ENCODE measurements around the gene CD2. TPM values are rescaled to one million over a fixed set of nuclear protein-coding genes. Genes with fewer than 3 reads are reported as not detected.
"Not testable (repeated sequence)": the region's sequence is repeated elsewhere in the genome, so short reads cannot be mapped to it uniquely, and the experiment has no call there.

Gene CD2
- total RNA-seq, 2 donors from 2014 or later, result 2.1 TPM; not detected in 1

DNA sequence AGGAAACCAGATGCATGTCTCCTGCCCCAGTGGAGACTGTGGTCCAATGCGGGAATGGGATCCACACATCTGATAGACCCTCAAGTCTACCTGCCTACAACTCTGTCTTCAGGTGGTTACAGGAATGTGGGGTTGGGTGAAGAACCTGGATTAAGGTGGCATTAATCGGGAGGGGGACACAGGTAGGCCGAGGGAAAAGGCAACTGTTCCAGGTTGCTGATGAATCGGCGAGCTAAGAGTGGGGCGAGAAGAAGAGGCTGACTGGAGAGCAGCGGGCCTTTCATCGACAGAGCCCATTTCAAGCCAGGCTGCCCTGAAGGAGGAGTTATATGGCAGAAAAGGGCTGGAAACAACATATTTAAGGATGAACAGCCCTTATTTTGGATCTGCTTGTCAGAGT lies 836 bp downstream of the CD2 start:
- intact Hi-C loops (cut with DNase I), result no loop called here
- no peak overlapping the region for H3K4me3 ChIP-seq
- no peaks in the 10 kb centered on the region for H3K4me1 ChIP-seq
- DNase-seq (no peak), ATAC-seq (no peak)
- WGBS, 2 donors, result 87 to 89% methylated on average over 8 of the region's 8 CpGs
- no peak overlapping the region for H3K27ac ChIP-seq
- H3K27me3 ChIP-seq, result no peaks in the 10 kb centered on the region
- H3K9me3 ChIP-seq, result no peaks in the 10 kb centered on the region
- no peak for TF ChIP-seq POLR2A (IDR thresholded peaks at IDR 0.05)
- TF ChIP-seq, protein P1, sequence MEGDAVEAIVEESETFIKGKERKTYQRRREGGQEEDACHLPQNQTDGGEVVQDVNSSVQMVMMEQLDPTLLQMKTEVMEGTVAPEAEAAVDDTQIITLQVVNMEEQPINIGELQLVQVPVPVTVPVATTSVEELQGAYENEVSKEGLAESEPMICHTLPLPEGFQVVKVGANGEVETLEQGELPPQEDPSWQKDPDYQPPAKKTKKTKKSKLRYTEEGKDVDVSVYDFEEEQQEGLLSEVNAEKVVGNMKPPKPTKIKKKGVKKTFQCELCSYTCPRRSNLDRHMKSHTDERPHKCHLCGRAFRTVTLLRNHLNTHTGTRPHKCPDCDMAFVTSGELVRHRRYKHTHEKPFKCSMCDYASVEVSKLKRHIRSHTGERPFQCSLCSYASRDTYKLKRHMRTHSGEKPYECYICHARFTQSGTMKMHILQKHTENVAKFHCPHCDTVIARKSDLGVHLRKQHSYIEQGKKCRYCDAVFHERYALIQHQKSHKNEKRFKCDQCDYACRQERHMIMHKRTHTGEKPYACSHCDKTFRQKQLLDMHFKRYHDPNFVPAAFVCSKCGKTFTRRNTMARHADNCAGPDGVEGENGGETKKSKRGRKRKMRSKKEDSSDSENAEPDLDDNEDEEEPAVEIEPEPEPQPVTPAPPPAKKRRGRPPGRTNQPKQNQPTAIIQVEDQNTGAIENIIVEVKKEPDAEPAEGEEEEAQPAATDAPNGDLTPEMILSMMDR (IDR thresholded peaks at IDR 0.05), result no peak
- no peaks in the 10 kb centered on the region for H3K36me3 ChIP-seq (replicated peaks in 1 of 2; ENCODE audit: insufficient read depth in 1 of 2, low read depth in 2 of 2)

DNA sequence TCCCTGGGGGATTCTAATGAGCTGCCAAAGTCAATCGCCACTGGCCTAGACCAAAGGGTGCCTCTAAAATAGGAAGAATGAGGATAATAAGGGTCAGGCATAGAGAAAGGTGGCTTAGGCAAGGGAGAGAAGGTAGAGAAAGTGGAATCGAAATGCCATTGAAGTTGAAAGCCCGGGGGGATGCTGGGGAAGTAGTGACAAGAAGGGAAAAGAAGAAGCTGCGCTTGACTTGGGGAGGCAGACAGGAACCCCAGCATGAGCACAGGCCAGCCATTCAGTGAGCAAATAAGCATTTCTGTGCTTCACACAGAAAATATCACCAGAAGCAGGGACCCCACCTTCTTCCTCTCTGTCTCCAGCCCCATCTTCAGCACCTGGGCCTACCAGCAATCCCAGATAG lies 1.5 kb downstream of the CD2 start:
- ATAC-seq (no peak), DNase-seq (no peak)
- Histone ChIP-seq H3K27me3 (no peaks in the 10 kb centered on the region), H3K4me1 (no peaks in the 10 kb centered on the region), H3K4me3 (no peak overlapping the region), H3K36me3 (replicated peaks in 1 of 2; ENCODE audit: insufficient read depth in 1 of 2, low read depth in 2 of 2) (no peaks in the 10 kb centered on the region), H3K27ac (no peak overlapping the region), H3K9me3 (no peaks in the 10 kb centered on the region)
- TF ChIP-seq, protein P1 (IDR thresholded peaks at IDR 0.05), result no peak
- no peak for TF ChIP-seq POLR2A (IDR thresholded peaks at IDR 0.05)
- WGBS, 2 donors, result 74 to 84% methylated on average over 4 of the region's 4 CpGs
- intact Hi-C loops (cut with DNase I), result no loop called here

DNA sequence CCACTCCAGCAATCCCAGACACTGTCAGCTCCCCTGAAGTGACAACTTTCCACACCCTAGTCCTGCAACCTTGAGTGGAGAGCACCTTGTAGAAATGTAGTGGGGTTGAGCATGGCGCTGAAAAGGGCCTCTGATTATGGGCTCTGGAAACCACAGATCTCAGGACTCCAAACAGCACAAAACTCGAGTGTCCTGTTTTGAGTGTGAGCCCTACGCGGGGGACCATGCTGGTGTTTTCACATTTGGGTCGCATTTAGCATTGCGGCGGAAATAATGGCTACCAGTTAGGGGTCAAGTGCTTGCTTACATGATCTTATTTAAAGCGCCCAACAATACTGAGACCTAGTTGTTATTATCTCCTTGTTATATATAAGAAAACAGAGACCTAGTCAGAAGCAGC lies 1.9 kb downstream of the CD2 start:
- H3K27me3 ChIP-seq; intact Hi-C loops (cut with DNase I); DNase-seq; H3K4me1 ChIP-seq; ATAC-seq; H3K4me3 ChIP-seq; H3K9me3 ChIP-seq; H3K27ac ChIP-seq; H3K36me3 ChIP-seq (replicated peaks in 1 of 2; ENCODE audit: insufficient read depth in 1 of 2, low read depth in 2 of 2): not testable (repeated sequence)
- WGBS, 2 donors, result 92 to 100% methylated on average over 6 to 8 of the region's 8 CpGs

DNA sequence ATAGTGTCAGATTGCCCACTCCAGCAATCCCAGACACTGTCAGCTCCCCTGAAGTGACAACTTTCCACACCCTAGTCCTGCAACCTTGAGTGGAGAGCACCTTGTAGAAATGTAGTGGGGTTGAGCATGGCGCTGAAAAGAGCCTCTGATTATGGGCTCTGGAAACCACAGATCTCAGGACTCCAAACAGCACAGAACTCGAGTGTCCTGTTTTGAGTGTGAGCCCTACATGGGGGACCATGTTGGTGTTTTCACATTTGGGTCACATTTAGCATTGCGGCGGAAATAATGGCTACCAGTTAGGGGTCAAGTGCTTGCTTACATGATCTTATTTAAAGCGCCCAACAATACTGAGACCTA lies 4.2 kb downstream of the CD2 start:
- intact Hi-C loops (cut with DNase I); H3K27ac ChIP-seq: not testable (repeated sequence)

DNA sequence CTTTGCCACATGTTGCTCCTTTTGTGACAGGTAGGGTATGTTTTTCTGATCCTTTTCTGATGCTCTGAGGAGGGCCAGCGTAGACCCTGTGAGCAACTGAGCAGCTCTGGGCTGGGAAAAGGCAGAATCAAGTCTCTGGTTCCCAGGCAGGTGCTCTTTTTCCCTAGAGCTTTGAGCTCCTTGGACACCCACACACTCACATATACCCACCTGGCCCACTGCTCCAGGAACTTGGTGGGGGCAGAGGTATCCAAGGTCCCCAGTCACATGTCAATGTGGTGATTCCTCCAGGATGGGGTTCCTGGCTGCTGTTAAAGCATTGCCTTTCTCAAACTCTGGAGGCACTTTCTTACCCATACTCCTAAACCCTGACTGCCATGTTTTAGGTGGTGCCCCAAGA lies 5.4 kb downstream of the CD2 start:
- 89 to 100% methylated on average over 1 of the region's 1 CpG for WGBS, 2 donors
- TF ChIP-seq, protein P1 (IDR thresholded peaks at IDR 0.05), result no peak
- TF ChIP-seq POLR2A (IDR thresholded peaks at IDR 0.05), result no peak
- ATAC-seq (no peak), DNase-seq (no peak)
- peaks cover 4% of the 10 kb centered on the region for H3K4me1 ChIP-seq
- no peaks in the 10 kb centered on the region for H3K36me3 ChIP-seq (replicated peaks in 1 of 2; ENCODE audit: insufficient read depth in 1 of 2, low read depth in 2 of 2)
- no peak overlapping the region for H3K27ac ChIP-seq
- H3K27me3 ChIP-seq, result no peaks in the 10 kb centered on the region
- no peak overlapping the region for H3K4me3 ChIP-seq
- intact Hi-C loops (cut with DNase I), result no loop called here
- no peaks in the 10 kb centered on the region for H3K9me3 ChIP-seq

More for the DNA sequence above, 4.2 kb downstream of the CD2 start:
- not testable (repeated sequence) for H3K36me3 ChIP-seq (replicated peaks in 1 of 2; ENCODE audit: insufficient read depth in 1 of 2, low read depth in 2 of 2); ATAC-seq; H3K4me1 ChIP-seq; H3K4me3 ChIP-seq; H3K9me3 ChIP-seq; H3K27me3 ChIP-seq; DNase-seq
- WGBS, 2 donors, result 87 to 91% methylated on average over 5 of the region's 5 CpGs

DNA sequence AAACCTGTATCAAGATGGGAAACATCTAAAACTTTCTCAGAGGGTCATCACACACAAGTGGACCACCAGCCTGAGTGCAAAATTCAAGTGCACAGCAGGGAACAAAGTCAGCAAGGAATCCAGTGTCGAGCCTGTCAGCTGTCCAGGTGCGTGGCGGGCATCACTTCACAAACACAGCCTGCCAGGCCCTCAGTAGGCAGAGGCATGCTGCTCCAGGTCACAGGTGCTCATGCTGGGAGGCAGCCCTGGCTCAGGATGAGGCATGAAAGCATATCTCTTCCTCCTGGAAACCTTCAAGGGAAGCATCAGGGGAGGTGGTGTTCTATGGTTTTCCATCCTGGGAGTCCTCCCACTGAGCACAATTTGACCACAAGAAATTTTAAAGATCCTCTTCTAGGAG lies 6.3 kb downstream of the CD2 start:
- DNase-seq, result no peak
- intact Hi-C loops (cut with DNase I), result no loop called here
- no peak overlapping the region for H3K4me3 ChIP-seq
- H3K27me3 ChIP-seq, result no peaks in the 10 kb centered on the region
- no peaks in the 10 kb centered on the region for H3K9me3 ChIP-seq
- 95 to 96% methylated on average over 3 of the region's 3 CpGs for WGBS, 2 donors
- H3K27ac ChIP-seq, result no peak overlapping the region
- ATAC-seq, result no peak
- H3K4me1 ChIP-seq, result peaks cover 4% of the 10 kb centered on the region
- TF ChIP-seq, protein P1 (IDR thresholded peaks at IDR 0.05), result no peak
- H3K36me3 ChIP-seq (replicated peaks in 1 of 2; ENCODE audit: insufficient read depth in 1 of 2, low read depth in 2 of 2), result no peaks in the 10 kb centered on the region

All from body of pancreas (tissue), 4 donors.